H9 (cell line): ENCODE results near the gene RPE65. TPM values are rescaled to one million over a fixed set of nuclear protein-coding genes. Genes with fewer than 3 reads are reported as not detected.

Experiments
- DNase-seq: peaks from one replicate; pipeline ENCODE4 v3.0.0-alpha.2; 2017
- H2AFZ ChIP-seq: one replicate; pipeline ENCODE4 v1.6.1; 2013; ENCODE audit warnings: mild to moderate bottlenecking, low read length, control low read depth, moderate library complexity
- H2AK5ac ChIP-seq: 2 replicates; pipeline ENCODE4 v1.6.1; 2013; ENCODE audit warnings: low read length, control low read depth, mixed read lengths; ENCODE audit not compliant: insufficient read length
- H2BK120ac ChIP-seq: one replicate; pipeline ENCODE4 v1.6.1; 2013; ENCODE audit warnings: low read depth, mild to moderate bottlenecking, low read length, control low read depth, inconsistent platforms; ENCODE audit not compliant: poor library complexity, severe bottlenecking
- H2BK12ac ChIP-seq: 2 replicates; pipeline ENCODE4 v1.6.1; 2013; ENCODE audit warnings: low read length, control low read depth, mixed read lengths, low read depth; ENCODE audit not compliant: insufficient read length
- H2BK15ac ChIP-seq: 2 replicates; pipeline ENCODE4 v1.6.1; 2013; ENCODE audit warnings: low read depth, low read length, control low read depth
- H2BK20ac ChIP-seq: one replicate; pipeline ENCODE4 v1.6.1; 2013; ENCODE audit warnings: low read depth, mild to moderate bottlenecking, low read length, control low read depth, inconsistent platforms; ENCODE audit not compliant: poor library complexity, severe bottlenecking
- H2BK5ac ChIP-seq: 2 replicates; pipeline ENCODE4 v1.6.1; 2013; ENCODE audit warnings: low read length, control low read depth, mixed read lengths; ENCODE audit not compliant: insufficient read length
- H3K14ac ChIP-seq: 2 replicates; pipeline ENCODE4 v1.6.1; 2013; ENCODE audit warnings: low read length, control low read depth; ENCODE audit not compliant: insufficient read depth
- H3K18ac ChIP-seq: 2 replicates; pipeline ENCODE4 v1.6.1; 2013; ENCODE audit warnings: low read depth, mild to moderate bottlenecking, mixed read lengths, low read length, control low read depth; ENCODE audit not compliant: insufficient read length
- H3K23ac ChIP-seq: 2 replicates; pipeline ENCODE4 v1.6.1; 2013; ENCODE audit warnings: low read length, control low read depth, mixed read lengths, low read depth; ENCODE audit not compliant: insufficient read length
- H3K23me2 ChIP-seq: 2 replicates; pipeline ENCODE4 v1.6.1; 2013; ENCODE audit warnings: low read depth, mild to moderate bottlenecking, mixed read lengths, low read length, control low read depth; ENCODE audit not compliant: insufficient read length, poor library complexity, severe bottlenecking
- H3K27ac ChIP-seq: 2 replicates; pipeline ENCODE4 v1.5.1; 2013; ENCODE audit warnings: low read length, control low read depth, mixed read lengths, low read depth; ENCODE audit not compliant: insufficient read length
- H3K27me3 ChIP-seq: 2 replicates; pipeline ENCODE4 v1.6.1; 2013; ENCODE audit warnings: low read length, control low read depth, inconsistent platforms; ENCODE audit not compliant: insufficient read depth
- H3K4ac ChIP-seq: 2 replicates; pipeline ENCODE4 v1.6.1; 2013; ENCODE audit warnings: low read depth, mild to moderate bottlenecking, control low read depth, inconsistent platforms, low read length, moderate library complexity
- H3K4me1 ChIP-seq: 2 replicates; pipeline ENCODE4 v1.6.1; 2013; ENCODE audit warnings: low read length, control low read depth, inconsistent platforms; ENCODE audit not compliant: insufficient read depth
- H3K4me2 ChIP-seq: 2 replicates; pipeline ENCODE4 v1.6.1; 2013; ENCODE audit warnings: low read length, control low read depth, mixed read lengths; ENCODE audit not compliant: insufficient read length, insufficient read depth
- H3K56ac ChIP-seq: 2 replicates; pipeline ENCODE4 v1.6.1; 2013; ENCODE audit warnings: low read depth, mild to moderate bottlenecking, mixed read lengths, low read length, control low read depth; ENCODE audit not compliant: insufficient read length
- H3K79me1 ChIP-seq: 2 replicates; pipeline ENCODE4 v1.6.1; 2013; ENCODE audit warnings: low read depth, mild to moderate bottlenecking, moderate library complexity, low read length, control low read depth, inconsistent platforms; ENCODE audit not compliant: insufficient read depth, poor library complexity, severe bottlenecking
- H3K79me2 ChIP-seq: 2 replicates; pipeline ENCODE4 v1.6.1; 2013; ENCODE audit warnings: low read length, control low read depth, inconsistent platforms; ENCODE audit not compliant: insufficient read depth
- H3K9ac ChIP-seq: 2 replicates; pipeline ENCODE4 v1.6.1; 2013; ENCODE audit warnings: low read length, control low read depth, mixed read lengths; ENCODE audit not compliant: insufficient read length; ENCODE audit errors: extremely low read depth
- H3K9me3 ChIP-seq: one replicate; pipeline ENCODE4 v1.6.1; 2013; ENCODE audit warnings: low read depth, low read length, inconsistent platforms; ENCODE audit not compliant: control insufficient read depth
- H3T11ph ChIP-seq: one replicate; pipeline ENCODE4 v1.6.1; 2013; ENCODE audit warnings: mild to moderate bottlenecking, low read length, control low read depth, inconsistent platforms
- H4K20me1 ChIP-seq: one replicate; pipeline ENCODE4 v1.6.1; 2013; ENCODE audit not compliant: control insufficient read depth, insufficient read length, insufficient read depth
- H4K5ac ChIP-seq: 2 replicates; pipeline ENCODE4 v1.6.1; 2013; ENCODE audit warnings: low read depth, mild to moderate bottlenecking, mixed read lengths, low read length, control low read depth; ENCODE audit not compliant: insufficient read length
- H4K8ac ChIP-seq: replicated peaks from 2 replicates; pipeline ENCODE4 v1.6.1; 2013; ENCODE audit warnings: low read length, control low read depth, mixed read lengths, low read depth; ENCODE audit not compliant: insufficient read length
- H4K91ac ChIP-seq: 2 replicates; pipeline ENCODE4 v1.6.1; 2013; ENCODE audit warnings: low read depth, mild to moderate bottlenecking, moderate library complexity, mixed read lengths, low read length, control low read depth; ENCODE audit not compliant: insufficient read length
- H3K27ac Mint-ChIP-seq, 3 experiments: 2 replicates in 2 of 3; 3 replicates in 1 of 3; pipeline ENCODE4 v1.8.0; 2020 to 2021; ENCODE audit warnings: mixed read lengths in 3 of 3, mild to moderate bottlenecking in 1 of 3, moderate library complexity in 1 of 3
- H3K27me3 Mint-ChIP-seq: 2 replicates; pipeline ENCODE4 v1.8.0; 2021; ENCODE audit warnings: low read depth, mild to moderate bottlenecking, moderate library complexity, mixed read lengths
- H3K36me3 Mint-ChIP-seq, 3 experiments: 2 replicates in 2 of 3; 3 replicates in 1 of 3; pipeline ENCODE4 v1.8.0; 2020 to 2021; ENCODE audit warnings: low read depth in 3 of 3, mixed read lengths in 3 of 3; ENCODE audit not compliant: insufficient read depth in 1 of 3
- H3K4me1 Mint-ChIP-seq, 2 experiments: 2 replicates each; pipeline ENCODE4 v1.8.0; 2020; ENCODE audit warnings: mixed read lengths in 2 of 2
- H3K4me3 Mint-ChIP-seq, 2 experiments: 2 replicates in 1 of 2; 3 replicates in 1 of 2; pipeline ENCODE4 v1.8.0; 2020 to 2021; ENCODE audit warnings: mild to moderate bottlenecking in 2 of 2, mixed read lengths in 2 of 2, moderate library complexity in 1 of 2
- H3K9me3 Mint-ChIP-seq, 2 experiments: 2 replicates in 1 of 2; 3 replicates in 1 of 2; pipeline ENCODE4 v1.8.0; 2020; ENCODE audit warnings: mild to moderate bottlenecking in 2 of 2, mixed read lengths in 2 of 2, moderate library complexity in 1 of 2
- total RNA-seq: library from RNA; stranded (reverse); gene quantifications from 2 replicates; pipeline ENCODE4 v1.2.1, GENCODE V29; 2021
- TF ChIP-seq, protein P1 (sequence below): fragments of 200-600 bp; sonication (generic); conservative IDR thresholded peaks from 3 replicates; pipeline ENCODE4 v1.8.0; 2021; ENCODE audit warnings: antibody characterized with exemption, mild to moderate bottlenecking

The RPE65 gene
- total RNA-seq, 1 experiment from 2014 or later = not detected

DNA sequence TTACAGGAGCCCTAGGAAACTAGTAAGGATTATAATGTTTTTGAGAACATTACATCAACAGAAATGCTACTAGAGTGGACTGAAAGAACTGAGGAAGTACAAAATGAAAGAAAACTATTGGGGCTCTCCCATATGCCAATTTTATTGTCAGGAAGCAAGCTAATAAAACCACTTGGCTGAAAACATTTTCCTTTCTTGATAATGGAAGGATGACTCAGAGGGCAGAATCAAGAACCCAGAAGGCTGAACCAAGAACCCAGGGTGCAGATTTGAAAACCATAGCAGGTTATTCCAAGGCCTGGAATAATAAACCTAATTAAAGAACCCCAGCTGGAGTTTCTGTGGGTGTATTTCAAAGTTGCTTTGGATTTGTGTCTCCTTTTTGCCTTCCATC lies 70.7 kb downstream of the RPE65 start:
- Histone ChIP-seq H4K5ac (no peak overlapping the region), H3K27me3 (no peaks in the 10 kb centered on the region), H3K79me2 (no peaks in the 10 kb centered on the region), H3K9me3 (no peaks in the 10 kb centered on the region), H3K56ac (no peak overlapping the region), H3K18ac (no peak overlapping the region), H3K23me2 (no peaks in the 10 kb centered on the region), H2AK5ac (no peak overlapping the region), H3K23ac (no peak overlapping the region), H3K4me2 (no peak overlapping the region), H3K4ac (no peak overlapping the region), H2BK12ac (no peak overlapping the region), H2BK120ac (no peak overlapping the region), H2AFZ (no peak overlapping the region), H3K79me1 (no peaks in the 10 kb centered on the region), H2BK20ac (no peak overlapping the region), H2BK15ac (no peak overlapping the region), H4K8ac (no peak overlapping the region), H3K14ac (no peak overlapping the region), H3K4me1 (no peaks in the 10 kb centered on the region), H3K9ac (no peak overlapping the region), H3T11ph (no peak overlapping the region), H3K27ac (no peak overlapping the region), H2BK5ac (no peak overlapping the region), H4K20me1 (no peaks in the 10 kb centered on the region), H4K91ac (no peak overlapping the region)
- H3K27ac Mint-ChIP-seq = no peak overlapping the region
- TF ChIP-seq, protein P1, sequence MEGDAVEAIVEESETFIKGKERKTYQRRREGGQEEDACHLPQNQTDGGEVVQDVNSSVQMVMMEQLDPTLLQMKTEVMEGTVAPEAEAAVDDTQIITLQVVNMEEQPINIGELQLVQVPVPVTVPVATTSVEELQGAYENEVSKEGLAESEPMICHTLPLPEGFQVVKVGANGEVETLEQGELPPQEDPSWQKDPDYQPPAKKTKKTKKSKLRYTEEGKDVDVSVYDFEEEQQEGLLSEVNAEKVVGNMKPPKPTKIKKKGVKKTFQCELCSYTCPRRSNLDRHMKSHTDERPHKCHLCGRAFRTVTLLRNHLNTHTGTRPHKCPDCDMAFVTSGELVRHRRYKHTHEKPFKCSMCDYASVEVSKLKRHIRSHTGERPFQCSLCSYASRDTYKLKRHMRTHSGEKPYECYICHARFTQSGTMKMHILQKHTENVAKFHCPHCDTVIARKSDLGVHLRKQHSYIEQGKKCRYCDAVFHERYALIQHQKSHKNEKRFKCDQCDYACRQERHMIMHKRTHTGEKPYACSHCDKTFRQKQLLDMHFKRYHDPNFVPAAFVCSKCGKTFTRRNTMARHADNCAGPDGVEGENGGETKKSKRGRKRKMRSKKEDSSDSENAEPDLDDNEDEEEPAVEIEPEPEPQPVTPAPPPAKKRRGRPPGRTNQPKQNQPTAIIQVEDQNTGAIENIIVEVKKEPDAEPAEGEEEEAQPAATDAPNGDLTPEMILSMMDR = no peak
- no peak for DNase-seq
- H3K27me3 Mint-ChIP-seq = no peaks in the 10 kb centered on the region
- H3K9me3 Mint-ChIP-seq = peaks cover 0 to 3% of the 10 kb centered on the region in 2 experiments; a peak in 2 of 5 replicates
- H3K36me3 Mint-ChIP-seq = no peaks in the 10 kb centered on the region; a peak in 1 of 7 replicates
- H3K4me1 Mint-ChIP-seq = peaks cover 2% of the 10 kb centered on the region in 2 experiments; a peak in 2 of 4 replicates
- H3K4me3 Mint-ChIP-seq = no peak overlapping the region

Other genes with a start within 250 kb of the RPE65 start
- gene WLS, start 217.4 kb downstream of the RPE65 start, total RNA-seq = 0.79 and 0.94 TPM in 2 replicates
- gene DEPDC1, start 47.1 kb upstream of the RPE65 start, total RNA-seq = 23.1 and 26.1 TPM in 2 replicates